NCI-H748 treated with DMSO at 0.1 percent for 48 hours (cell line): Measurements from ENCODE around the gene CNTRL.

ENCODE experiments used
- DNase-seq: peaks from one replicate; lab custom pipeline; 2025; lab: John Stamatoyannopoulos, UW

The CNTRL gene

DNA sequence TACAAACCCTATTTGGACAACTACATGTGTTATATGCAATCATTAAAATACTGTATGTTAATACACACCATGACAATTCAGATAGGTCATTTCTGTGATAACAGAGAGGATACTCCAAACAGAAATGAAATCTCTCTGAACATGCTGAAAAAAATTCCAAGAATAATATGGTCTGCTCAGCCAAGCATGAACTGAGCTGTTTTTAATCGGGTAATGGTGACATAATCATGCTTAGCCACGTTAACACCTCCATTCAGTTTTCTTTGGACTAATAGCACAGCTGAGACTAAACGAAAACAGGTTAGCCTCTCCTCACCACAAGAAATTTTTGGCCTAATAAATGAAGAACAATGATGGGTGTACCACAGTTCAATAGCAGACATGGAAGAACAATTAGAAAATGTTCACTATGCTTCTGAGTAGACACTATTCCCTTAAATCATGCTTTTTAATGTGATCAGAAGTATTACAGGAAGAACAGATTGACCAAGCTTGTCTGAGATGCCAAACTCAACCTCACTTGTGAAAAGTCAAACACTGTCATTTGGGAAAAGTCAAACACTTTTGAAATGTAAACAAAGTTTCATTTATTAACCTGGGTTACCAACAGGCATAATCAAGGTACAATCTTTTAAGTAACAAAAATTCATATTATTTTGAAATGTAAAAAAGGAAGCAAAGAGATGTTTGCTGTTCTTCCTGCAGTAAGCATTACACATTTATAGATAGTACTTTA is 107.5 kb downstream of the CNTRL start:
- no peak for DNase-seq

DNA sequence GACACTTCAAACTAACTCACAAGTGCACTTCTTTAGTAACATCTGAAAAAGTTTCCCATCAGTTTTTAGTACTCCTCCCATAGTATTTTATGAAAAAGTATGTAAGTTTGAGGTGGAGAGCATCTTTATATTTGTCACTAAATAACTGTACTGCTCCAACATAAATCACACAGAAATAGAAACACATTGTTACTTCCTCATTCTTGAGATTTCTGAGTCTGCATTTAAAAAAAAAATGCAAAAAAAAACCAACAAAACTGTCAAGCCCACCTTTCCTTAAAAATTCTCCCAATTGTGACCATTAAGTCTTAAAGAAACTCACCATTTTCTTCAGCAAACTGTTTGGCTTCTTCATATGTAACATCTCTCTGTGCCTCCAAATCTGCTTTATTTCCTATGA is 108.2 kb downstream of the CNTRL start:
- no peak for DNase-seq

DNA sequence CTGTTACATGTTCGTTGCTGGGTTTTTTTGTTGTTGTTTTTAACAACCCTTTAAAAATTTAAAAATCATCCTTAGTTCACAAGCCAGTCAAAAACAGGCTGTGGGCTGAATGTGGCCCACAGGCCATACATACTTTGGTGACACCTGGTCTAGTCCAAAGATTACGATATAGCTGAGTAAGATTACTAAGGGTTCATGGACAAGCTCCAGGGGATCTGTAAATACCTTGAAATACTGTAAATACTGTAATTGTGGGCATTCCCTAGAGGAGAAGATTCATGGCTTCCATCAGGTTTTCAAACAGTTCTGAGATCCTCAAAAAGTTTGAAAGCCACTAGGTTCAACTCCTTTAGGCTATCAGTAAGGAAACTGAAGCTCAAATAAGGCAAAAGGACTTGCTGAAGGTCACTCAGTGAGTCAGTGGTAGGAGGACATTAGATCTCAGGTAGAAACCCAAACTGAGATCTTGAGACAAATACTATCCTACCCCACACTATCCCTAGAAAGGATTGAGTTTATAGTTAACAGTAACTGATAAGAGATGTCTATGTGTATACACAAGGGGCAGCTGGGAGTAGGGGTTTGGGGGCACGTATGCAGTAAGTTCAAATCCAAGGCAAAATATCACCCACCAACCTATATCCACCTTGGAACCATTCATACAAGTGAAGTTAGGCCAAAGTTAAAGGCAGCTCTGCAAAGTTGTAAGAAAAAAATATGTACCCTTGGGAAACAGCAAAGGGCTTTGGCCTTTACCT is 109.1 kb downstream of the CNTRL start:
- no peak for DNase-seq

DNA sequence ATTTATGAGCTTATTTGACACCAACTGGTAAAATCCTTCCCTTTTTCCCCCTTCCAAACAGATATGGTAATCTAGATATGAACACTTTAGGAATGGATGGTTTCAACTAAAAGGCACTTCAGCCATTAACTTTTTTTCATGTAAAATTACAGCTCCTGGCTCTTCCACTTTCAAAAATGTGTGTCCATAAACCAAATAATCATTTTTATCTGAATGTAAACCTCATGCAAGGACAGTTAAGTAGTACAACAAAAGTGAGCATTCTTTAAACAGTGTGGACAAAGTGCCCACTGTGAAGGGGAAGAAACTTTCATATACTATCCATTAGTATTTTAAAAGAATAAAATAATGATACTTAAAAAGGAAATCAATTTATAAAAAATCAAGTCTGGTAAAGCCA is 109.7 kb downstream of the CNTRL start:
- no peak for DNase-seq

DNA sequence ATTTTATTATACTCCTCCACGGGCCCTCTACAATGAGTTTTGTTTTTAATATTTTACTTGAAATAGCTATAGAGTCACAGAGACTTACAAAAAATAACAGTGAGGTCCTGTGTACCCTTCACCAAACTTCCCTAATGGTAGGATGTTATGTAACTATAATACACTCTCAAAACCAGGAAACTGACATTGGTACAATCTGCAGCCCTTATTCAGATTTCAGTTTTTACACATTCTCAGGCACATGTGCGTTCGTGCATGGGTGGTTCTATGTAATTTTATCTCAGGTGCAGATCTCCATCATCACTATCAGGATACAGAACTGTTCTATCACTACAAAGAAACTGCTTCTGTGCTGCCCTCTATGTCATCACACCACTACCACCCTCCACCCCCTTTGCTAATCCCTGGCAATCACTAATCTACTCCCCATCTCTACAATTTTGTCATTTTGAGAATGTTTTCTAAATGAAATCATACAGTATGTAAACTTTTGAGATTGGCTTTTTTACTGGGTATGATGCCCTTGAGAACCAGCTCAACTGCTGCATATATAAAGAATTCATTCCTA is 110.5 kb downstream of the CNTRL start:
- DNase-seq = no peak

DNA sequence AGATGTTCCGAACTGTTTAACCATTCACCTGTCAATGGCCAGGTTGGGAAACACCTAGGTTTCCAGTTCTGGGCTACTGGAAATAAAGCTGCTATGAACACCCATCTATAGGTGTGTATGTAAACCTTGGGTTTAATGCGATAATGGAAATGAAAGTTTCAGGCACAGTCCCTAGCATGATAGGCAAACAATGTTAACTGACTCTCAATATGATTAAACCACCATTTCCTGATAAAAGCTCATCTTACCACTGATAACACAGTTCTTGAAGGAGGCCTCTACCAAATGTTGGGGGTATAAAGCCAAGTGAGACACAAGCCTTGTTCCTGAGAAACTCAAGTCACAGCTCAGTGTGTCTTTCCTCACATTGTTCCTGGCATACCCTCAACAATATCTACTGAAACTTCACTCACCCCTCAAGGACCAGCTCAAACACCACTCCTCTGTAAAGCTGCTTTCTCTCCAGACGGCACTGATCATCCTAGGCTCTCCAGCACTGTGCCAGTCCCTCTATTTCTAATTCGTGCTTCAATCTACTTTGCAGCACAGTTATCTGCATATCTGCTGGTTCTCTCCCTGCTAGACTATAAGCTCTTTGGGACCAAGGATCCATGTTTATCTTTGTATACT is 111.1 kb downstream of the CNTRL start:
- no peak for DNase-seq

DNA sequence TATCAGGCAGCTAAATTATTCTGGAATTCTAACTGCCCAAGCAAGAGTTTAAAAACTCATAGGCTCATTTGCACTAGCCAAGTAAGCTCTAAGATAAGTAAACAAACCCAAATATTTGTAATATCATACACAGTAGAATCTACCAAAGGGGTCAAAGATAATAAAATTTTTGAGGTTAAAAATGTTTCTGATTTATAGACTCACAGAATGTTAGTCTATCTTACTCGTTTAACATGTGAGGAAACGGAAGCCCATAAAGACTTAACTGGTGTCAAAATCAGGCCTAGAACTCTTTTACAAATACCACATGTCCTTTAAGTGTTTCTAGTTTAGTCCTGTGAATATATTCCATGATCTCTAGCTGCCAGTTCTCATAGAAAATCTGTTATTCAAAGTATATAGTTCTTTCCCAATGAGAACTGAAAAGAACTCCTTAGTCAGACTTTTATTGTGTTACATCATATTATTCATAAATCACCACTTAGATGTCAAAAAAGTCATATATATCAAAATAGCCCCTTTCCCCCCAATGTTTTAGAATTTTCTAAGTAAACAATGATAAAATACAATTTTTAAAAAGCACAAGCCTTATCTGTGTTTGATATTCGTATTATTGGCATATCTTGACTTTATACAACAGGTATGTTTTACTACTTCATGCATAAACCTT is 113.0 kb downstream of the CNTRL start:
- DNase-seq = no peak

DNA sequence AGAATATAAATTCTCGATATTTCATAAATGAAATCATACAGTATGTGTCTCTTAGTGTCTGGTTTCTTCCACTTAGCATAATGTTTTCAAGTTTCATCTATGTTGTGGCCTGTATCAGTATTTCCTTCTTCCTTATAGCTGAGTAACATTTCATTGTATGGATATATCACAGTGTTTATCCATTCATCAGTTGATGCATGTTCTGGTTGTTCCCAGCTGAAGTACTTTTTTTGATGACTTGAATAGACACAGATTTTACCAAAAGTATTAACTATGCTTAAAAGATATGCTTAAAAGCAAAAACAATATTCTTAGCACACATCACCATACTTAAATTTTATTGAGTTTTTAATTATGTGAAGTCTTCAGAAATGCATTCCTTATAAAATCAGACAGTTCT is 114.3 kb downstream of the CNTRL start:
- no peak for DNase-seq

DNA sequence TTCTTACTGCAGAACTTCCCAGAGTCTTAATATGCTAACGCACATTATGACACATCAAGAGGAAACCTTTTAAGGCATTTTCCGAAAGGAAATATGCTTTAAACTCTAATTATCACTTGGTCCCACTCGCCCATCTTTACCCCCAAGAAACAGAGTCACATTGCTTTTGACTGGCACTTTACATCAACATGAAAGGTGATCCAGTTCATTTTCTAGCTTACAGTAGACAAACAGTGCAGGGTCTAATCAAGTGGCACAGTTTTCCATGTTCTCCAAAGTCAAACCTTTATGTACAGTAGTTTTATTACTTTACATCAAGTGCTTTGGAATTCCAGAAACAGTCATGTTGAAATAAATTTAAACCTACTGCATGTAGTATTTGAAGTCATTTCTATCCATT is 114.9 kb downstream of the CNTRL start:
- DNase-seq = no peak

DNA sequence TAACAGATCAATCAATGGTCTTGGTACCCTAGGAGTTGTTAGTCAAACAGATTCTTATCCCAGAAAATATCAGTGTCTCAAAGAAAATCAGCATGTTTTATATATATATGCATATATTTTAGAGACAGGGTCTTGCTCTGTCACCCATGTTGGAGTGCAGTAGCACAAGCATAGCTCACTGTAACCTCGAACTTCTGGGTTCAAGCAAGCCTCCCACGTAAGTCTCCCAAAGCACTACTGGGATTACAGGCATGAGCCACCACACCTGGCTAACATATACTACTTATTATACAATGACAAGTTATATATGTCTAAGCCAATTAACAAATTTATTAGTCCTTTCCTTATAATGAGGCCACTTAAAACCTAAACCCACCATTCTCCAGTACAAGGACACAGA is 116.5 kb downstream of the CNTRL start:
- no peak for DNase-seq

DNA sequence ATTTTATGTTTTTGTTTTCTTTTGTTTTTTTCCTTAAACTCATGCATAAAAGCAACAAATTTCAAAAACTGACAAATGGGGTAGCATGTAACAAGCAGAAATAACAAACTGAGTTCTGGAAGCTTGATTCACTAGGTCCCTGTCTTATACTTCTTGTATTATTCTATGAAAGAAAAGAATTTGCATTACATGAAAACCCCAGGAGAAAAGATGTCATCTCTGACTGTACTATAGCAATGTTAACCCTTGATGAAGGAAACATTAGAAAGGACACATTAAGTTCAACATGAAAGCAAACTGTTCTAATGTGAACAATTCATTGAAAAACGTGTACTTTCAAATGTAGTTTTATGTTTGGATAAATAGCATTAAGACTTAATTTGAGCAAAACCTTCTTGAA is 117.8 kb downstream of the CNTRL start:
- no peak for DNase-seq

DNA sequence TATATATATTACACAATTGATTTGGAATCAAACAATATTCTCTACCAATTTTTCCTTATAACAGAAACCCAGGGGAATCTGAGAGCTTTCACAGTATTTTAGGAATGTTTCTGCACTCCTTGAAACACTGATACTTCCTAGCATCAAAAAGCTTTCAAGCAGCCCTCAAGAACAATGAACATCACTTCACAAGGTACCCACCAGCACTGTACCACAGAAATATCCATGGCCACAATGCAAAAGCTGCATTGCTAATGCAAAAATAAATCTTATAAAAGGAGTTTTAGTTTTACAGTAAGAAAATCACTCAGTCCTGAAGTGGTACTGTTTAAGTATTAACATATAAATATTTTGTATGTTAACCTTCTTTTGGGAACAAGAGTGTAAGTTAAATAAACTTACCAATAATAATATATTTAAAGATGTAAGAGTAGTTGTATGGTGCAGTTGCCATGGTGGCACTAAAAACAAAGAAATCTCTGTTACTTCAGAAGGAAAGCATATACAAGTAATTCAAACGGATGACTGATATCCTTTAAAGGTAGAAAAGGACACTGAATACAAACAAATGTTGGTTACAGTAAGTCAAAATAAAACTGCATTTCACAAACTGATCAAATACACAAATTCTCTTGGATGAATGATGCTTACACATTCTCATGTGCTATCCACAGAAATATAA is 118.3 kb downstream of the CNTRL start:
- DNase-seq = no peak

DNA sequence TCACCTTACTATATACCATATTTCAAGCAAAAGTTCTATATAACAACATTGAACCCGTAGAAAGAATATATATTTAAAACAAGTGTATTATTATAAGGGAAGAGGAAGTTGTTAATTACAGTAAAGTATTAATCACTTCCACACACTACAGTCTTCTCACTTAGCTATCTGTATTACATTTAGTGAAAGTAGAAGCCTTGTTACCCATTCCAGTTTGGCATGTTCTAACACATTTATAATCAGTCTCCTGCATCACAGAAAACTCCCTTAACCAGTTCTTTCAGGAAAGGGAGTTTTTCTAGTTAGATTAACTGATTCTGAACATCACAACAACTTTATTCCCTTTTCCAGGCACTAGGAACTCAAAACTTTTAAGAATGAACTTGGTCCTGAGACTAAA is 120.0 kb downstream of the CNTRL start:
- no peak for DNase-seq

DNA sequence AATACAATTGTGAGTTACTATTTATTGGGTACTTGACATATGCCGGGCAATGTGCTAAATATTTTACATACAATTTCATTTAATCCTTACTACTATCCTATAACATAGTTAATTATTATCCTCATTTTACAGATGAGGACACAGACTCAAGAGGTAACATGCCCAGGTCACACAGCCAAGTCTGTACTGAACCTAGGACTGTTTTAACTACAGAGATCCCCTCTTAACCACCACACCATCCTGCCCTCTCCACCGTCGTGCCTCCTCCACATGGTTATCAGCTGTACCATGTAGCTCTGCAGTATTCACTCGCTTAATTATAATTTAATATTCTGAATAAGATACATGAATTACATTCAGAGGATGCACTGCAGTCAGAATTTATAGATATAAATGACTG is 121.6 kb downstream of the CNTRL start:
- no peak for DNase-seq

DNA sequence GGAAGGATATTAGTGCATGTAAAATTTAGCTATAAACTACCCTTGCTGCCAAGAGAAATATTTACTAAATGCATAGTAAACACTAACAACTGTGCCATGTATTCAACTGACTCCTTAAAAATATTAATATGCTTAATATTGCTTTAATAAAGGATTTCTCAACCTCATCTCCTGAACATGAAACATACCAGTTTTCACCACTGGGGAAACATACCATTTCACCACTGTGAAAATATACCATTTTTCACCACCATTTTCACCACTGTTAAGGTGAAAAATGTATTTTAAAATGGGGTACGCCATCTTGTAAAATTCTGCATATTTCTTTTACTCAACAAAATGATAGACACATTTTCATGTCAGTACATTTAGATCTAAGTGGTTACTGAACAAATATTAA is 122.4 kb downstream of the CNTRL start:
- no peak for DNase-seq

DNA sequence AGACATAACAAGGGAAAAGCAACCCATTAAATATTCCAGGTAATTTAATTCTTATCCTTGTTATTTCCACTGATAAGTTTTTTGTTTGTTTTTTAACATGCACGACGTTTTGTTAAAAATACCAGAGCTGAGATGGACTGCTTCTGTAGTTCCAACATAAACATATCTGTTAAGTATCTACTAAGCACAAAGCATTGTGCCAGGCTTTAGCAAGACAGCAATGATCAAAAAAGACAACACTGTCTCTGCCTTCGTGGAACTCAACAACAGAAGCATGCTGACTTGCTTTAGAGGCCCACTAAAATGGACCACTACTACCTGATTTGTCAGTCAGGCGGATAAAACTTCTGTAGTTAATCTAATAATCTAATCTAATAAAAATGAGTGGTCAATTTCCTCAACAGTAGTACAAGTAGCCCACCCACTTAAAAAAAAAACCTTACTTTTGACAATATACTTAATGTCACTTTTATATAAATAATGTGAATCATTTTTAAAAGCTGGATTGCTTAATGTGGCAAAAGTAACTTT is 123.8 kb downstream of the CNTRL start:
- DNase-seq = no peak

DNA sequence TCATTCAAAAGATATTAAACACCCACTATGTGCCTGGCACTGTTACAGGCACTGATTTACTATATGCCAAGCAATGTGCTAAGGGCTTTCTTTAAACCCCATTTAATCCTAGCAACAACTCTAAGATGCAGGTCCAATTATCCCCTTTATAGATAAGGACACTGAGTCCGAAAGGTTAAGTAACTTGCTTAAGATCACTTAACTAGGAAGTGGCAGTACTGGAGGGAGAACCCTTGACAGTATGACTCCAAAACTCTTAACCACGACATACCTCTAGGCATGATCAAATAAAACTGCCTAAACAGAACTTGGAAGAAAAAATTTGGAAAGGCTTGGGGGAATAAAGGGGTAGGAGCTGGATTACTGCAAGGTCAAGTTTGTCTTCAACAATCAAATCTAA is 125.2 kb downstream of the CNTRL start:
- DNase-seq = no peak

DNA sequence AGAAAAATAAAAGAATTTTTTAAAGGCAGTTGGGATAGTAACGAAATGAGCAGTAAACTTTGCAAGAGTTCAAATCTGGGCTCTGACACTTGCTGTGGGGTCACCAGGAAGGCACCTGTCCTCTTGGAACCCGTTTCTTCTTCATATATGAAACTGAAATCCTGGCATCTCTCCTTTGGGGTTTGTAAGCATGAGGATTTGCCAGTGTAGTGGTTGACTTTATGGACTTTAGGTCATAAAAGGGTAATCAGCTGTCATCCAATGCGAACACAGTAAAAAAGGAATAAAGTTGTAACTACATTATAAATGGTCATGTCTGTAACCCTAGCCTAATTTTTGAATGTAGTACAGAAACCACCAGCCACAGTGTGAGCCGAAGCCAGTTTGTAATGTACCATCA is 125.6 kb downstream of the CNTRL start:
- DNase-seq = no peak

DNA sequence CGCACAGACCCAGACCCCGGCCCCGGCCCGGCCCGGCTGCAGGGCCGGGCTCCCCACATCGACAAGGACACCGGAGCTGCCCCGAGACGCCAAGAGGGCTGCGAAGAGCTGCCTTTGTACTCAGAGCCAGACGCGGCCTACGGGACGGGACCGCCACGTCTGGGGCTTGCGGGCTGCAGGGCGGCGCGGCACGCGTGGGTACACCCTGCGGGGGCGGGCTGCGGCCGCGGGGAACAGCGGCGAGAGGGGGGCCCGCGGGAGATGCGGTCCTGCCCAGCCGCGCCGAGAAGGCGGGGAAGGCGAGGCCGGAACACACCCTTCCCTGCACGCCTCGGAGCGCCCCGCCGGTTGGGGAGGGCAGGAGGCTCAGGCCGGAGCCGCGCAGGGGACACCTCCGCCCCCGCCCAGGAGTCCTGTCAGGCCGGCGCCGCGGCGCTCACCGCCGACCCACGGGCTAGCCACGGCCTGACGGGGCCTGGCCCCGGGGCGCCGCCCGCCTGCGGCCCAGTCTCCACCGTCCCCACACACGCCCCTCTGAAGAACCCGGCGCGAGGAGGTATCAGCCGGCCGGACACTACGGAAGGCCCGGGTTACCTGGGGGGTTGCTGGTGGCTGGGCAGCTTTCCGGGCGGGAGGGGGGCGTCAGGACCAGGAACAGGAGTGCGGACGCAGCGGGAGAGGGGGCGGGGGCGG is 126.4 kb downstream of the CNTRL start:
- DNase-seq = no peak

DNA sequence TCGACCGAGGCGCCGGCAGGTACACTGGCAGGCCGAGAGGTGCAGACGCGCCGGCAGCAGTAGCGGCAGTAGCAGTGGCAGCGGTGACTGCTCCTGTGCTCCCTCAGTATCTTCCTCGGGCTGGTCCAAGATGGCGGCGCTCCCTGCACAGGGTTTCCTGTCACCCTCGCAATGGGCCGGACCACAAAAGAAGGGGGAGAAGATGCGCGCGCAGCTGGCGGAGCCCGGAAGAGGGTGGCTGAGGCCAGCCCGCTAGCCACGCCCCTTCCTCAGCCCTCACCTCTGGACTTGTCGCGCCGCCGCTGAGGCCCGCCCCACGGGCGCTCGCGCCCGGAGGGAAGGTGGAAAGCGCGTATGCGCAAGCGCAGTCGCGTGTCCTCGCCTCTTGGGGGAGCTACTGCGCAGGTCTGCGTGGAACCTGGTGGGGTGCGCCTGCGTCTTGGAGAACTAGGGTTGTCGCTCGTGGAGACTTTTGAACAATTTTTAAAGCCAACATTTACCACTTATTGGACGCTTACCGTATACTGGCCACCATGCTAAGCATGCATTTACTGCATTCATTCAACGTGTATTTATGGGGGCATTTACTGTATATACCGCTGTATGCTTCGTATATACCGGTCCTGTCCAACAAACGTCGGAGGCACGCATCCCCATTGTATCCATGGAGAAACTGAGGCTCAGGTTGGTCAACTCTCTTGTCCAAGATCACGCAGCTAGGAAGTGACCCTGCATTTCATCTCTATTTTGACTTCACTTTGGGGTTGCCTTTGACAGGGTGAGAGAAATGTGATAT is 127.2 kb downstream of the CNTRL start, which contains the start of gene RAB14:
RAB14 (minus strand) TSS at position 132 of the 796 bp plus-strand sequence. CDS start 8,457 bp downstream, outside the sequence.
- peak; percentile 99 for DNase-seq
